IMR-90 (cell line): ENCODE measurements around the gene ADPRS. TPM values are rescaled to one million over a fixed set of nuclear protein-coding genes. Genes with fewer than 3 reads are reported as not detected.

Experiments
- ATAC-seq: fragments of 200-7000 bp; cut with Tn5 transposase; 2 replicates; pipeline ENCODE4 v1.9.1; 2020; ENCODE audit warnings: low read depth, mild to moderate bottlenecking, moderate library complexity
- BruUV-seq: library from RNA; stranded (reverse); fragments of 400-500 nt; replicated peaks from 2 replicates; lab custom pipeline; 2021; lab: Mats Ljungman, UMichigan
- CTCF ChIA-PET: fragments of 300-600 bp; formaldehyde crosslinking; extraction: SDS; loops from one replicate; lab custom pipeline; 2021; ENCODE audit warnings: antibody characterized with exemption; lab: Yijun Ruan, JAX
- POLR2A ChIA-PET: fragments of 300-600 bp; sonication (Branson Sonifier 250); formaldehyde crosslinking; loops from one replicate; lab custom pipeline; 2022; ENCODE audit warnings: antibody characterized with exemption; ENCODE audit not compliant: unreplicated experiment; lab: Charles Lee
- DNase-seq: peaks from one replicate; pipeline ENCODE4 v3.0.0; 2013
- H2AFZ ChIP-seq: replicated peaks from 2 replicates; pipeline ENCODE3; 2013; ENCODE audit warnings: low read length, mild to moderate bottlenecking; ENCODE audit not compliant: poor library complexity
- H2AK5ac ChIP-seq: 2 replicates; pipeline ENCODE4 v1.6.1; 2013; ENCODE audit warnings: low read depth, low read length, inconsistent platforms
- H2AK9ac ChIP-seq: replicated peaks from 2 replicates; pipeline ENCODE3; 2013; ENCODE audit warnings: mild to moderate bottlenecking, low read depth, low read length, moderate library complexity; ENCODE audit not compliant: poor library complexity
- H2BK120ac ChIP-seq: 2 replicates; pipeline ENCODE4 v1.6.1; 2013; ENCODE audit warnings: low read depth, low read length, inconsistent platforms
- H2BK15ac ChIP-seq: 3 replicates; pipeline ENCODE4 v1.6.1; 2013; ENCODE audit warnings: low read depth, low read length, inconsistent platforms
- H2BK20ac ChIP-seq: 2 replicates; pipeline ENCODE4 v1.6.1; 2013; ENCODE audit warnings: low read depth, mild to moderate bottlenecking, inconsistent platforms, low read length, moderate library complexity
- H2BK5ac ChIP-seq: 2 replicates; pipeline ENCODE4 v1.6.1; 2013; ENCODE audit warnings: mild to moderate bottlenecking, low read depth, low read length, inconsistent platforms; ENCODE audit not compliant: poor library complexity, severe bottlenecking
- H3K14ac ChIP-seq: replicated peaks from 2 replicates; pipeline ENCODE4 v1.6.1; 2013; ENCODE audit warnings: low read depth, low read length, inconsistent platforms
- H3K18ac ChIP-seq: 2 replicates; pipeline ENCODE4 v1.6.1; 2013; ENCODE audit warnings: low read depth, low read length, control low read depth
- H3K23ac ChIP-seq: 2 replicates; pipeline ENCODE4 v1.6.1; 2013; ENCODE audit warnings: low read depth, low read length, inconsistent platforms
- H3K27ac ChIP-seq: 2 replicates; pipeline ENCODE4 v1.5.1; 2013; ENCODE audit warnings: mild to moderate bottlenecking, control low read depth, low read length; ENCODE audit not compliant: insufficient read depth
- H3K27me3 ChIP-seq: 2 replicates; pipeline ENCODE4 v1.6.1; 2013; ENCODE audit warnings: low read length; ENCODE audit not compliant: control insufficient read depth, insufficient read depth
- H3K36me3 ChIP-seq: 2 replicates; pipeline ENCODE4 v1.6.1; 2013; ENCODE audit warnings: low read length, mixed read lengths; ENCODE audit not compliant: control insufficient read depth, insufficient read depth
- H3K4ac ChIP-seq: 2 replicates; pipeline ENCODE4 v1.6.1; 2013; ENCODE audit warnings: low read depth, low read length, inconsistent platforms
- H3K4me1 ChIP-seq: 2 replicates; pipeline ENCODE4 v1.6.1; 2013; ENCODE audit warnings: low read length, mixed read lengths; ENCODE audit not compliant: control insufficient read depth, insufficient read depth
- H3K4me2 ChIP-seq: 2 replicates; pipeline ENCODE4 v1.6.1; 2013; ENCODE audit warnings: low read depth, mild to moderate bottlenecking, control low read depth, low read length, moderate library complexity
- H3K4me3 ChIP-seq: 2 replicates; pipeline ENCODE4 v1.5.1; 2013; ENCODE audit warnings: low read depth, mild to moderate bottlenecking, control low read depth, low read length, moderate library complexity; ENCODE audit not compliant: insufficient read depth
- H3K56ac ChIP-seq: 2 replicates; pipeline ENCODE4 v1.6.1; 2013; ENCODE audit warnings: low read length, inconsistent platforms; ENCODE audit not compliant: insufficient read depth; ENCODE audit errors: extremely low read depth
- H3K79me1 ChIP-seq, 2 experiments: 2 replicates each; pipeline ENCODE4 v1.6.1; 2013; ENCODE audit warnings: low read length in 2 of 2, inconsistent platforms in 1 of 2, low read depth in 1 of 2
- H3K9ac ChIP-seq: 2 replicates; pipeline ENCODE4 v1.6.1; 2013; ENCODE audit warnings: low read depth, low read length, control low read depth
- H3K9me1 ChIP-seq: 2 replicates; pipeline ENCODE4 v1.6.1; 2013; ENCODE audit warnings: low read length, inconsistent platforms; ENCODE audit not compliant: insufficient read depth
- H3K9me3 ChIP-seq: 2 replicates; pipeline ENCODE4 v1.6.1; 2013; ENCODE audit warnings: low read length; ENCODE audit not compliant: control insufficient read depth, insufficient read depth
- H4K20me1 ChIP-seq: 2 replicates; pipeline ENCODE4 v1.6.1; 2013; ENCODE audit warnings: low read length, inconsistent platforms; ENCODE audit not compliant: insufficient read depth
- H4K5ac ChIP-seq: 2 replicates; pipeline ENCODE4 v1.6.1; 2013; ENCODE audit warnings: mild to moderate bottlenecking, low read depth, low read length, control low read depth
- H4K8ac ChIP-seq, 2 experiments: 2 replicates each; pipeline ENCODE4 v1.6.1; 2013; ENCODE audit warnings: low read depth in 2 of 2, low read length in 2 of 2, control low read depth in 1 of 2, inconsistent platforms in 1 of 2
- H4K91ac ChIP-seq: 2 replicates; pipeline ENCODE4 v1.6.1; 2013; ENCODE audit warnings: low read depth, low read length, inconsistent platforms; ENCODE audit not compliant: insufficient read depth
- CEBPB ChIP-seq: IDR thresholded peaks from 2 replicates; pipeline ENCODE4 v1.6.1; 2012; ENCODE audit warnings: low read depth, low read length, improper control_type of control experiment
- FOS ChIP-seq: fragments of 150-350 bp; IDR thresholded peaks from 2 replicates; pipeline ENCODE4 v1.6.1; 2016; ENCODE audit warnings: low read depth, low read length
- MAFK ChIP-seq: IDR thresholded peaks from 2 replicates; pipeline ENCODE4 v1.6.1; 2012; ENCODE audit warnings: low read depth, low read length, improper control_type of control experiment
- MAZ ChIP-seq: IDR thresholded peaks from 2 replicates; pipeline ENCODE4 v1.6.1; 2012; ENCODE audit warnings: low read depth, mild to moderate bottlenecking, low read length, improper control_type of control experiment, moderate library complexity, borderline replicate concordance
- NFE2L2 ChIP-seq: fragments of 150-350 bp; IDR thresholded peaks from 2 replicates; pipeline ENCODE4 v1.6.1; 2016; ENCODE audit warnings: low read depth, mild to moderate bottlenecking, low read length
- WGBS, 2 experiments: methylation state at CpG; one replicate each; pipeline versions ENCODE4 v1.1.5 to v1.1.7; 2013; ENCODE audit warnings: missing lambda C conversion rate in 2 of 2; ENCODE audit not compliant: insufficient read length in 1 of 2; ENCODE audit errors: extremely low coverage in 2 of 2; 5-methylcytosine and 5-hydroxymethylcytosine counted together
- dilution Hi-C: fragments of 300-500 bp; cut with HindIII; formaldehyde crosslinking; loops from one replicate; pipeline ENCODE4 v1.14.3; 2018; ENCODE audit warnings: low sequenced_read_pairs; ENCODE audit not compliant: unreplicated experiment
- in situ Hi-C: fragments of 300-500 bp; cut with MboI; formaldehyde crosslinking; loops from 3 replicates; pipeline ENCODE4 v1.14.3; 2019; ENCODE audit warnings: low sequenced_read_pairs, inconsistent platforms, mixed read lengths
- intact Hi-C: fragments of 100-400 bp; cut with micrococcal nuclease; formaldehyde crosslinking; loops from 2 replicates; pipeline ENCODE4 v1.10.0; 2022
- polyA plus RNA-seq, 3 experiments: library from polyadenylated mRNA; depleted of rRNA; stranded (reverse); fragments of >200 nt; gene quantifications; 2 replicates each; pipeline ENCODE4 v1.2.3, GENCODE V29; 2012; ENCODE audit warnings: low replicate concordance in 1 of 3
- total RNA-seq: library from RNA; depleted of rRNA; stranded (reverse); fragments of >200 nt; gene quantifications from 2 replicates; pipeline ENCODE4 v1.2.3, GENCODE V29; 2012
- TF ChIP-seq, protein P1 (sequence below): conservative IDR thresholded peaks from 2 replicates; pipeline ENCODE4 v1.5.1; 2012; ENCODE audit warnings: mild to moderate bottlenecking, low read depth, low read length, improper control_type of control experiment

The ADPRS gene
- total and polyA plus RNA-seq, 2 of the 4 experiments (the other 2 are of a cell fraction) = 31.0 to 37.2 TPM

DNA sequence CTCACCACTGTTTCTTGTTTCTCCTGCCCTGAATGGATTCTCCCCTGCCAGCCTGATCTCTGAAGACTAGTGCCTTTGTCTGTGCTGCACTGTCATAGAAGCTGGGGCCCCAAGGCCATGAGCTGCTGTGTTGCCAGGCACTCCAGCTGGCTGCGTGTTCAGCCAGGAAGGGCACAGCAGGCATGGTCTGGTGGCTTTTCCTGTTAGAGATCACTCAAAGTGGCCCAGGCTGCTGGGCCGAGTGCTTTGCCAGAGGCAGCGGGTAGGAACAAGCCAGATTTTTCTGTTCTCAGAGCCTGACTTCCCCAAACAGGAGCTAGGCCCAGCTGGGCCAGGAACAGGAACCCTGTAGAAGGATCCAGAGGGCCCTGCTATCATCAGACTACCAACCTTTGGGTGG, 5.2 kb downstream of the ADPRS start:
- H2BK5ac ChIP-seq = no peak overlapping the region
- no peak overlapping the region for H4K5ac ChIP-seq
- TF ChIP-seq, protein P1, sequence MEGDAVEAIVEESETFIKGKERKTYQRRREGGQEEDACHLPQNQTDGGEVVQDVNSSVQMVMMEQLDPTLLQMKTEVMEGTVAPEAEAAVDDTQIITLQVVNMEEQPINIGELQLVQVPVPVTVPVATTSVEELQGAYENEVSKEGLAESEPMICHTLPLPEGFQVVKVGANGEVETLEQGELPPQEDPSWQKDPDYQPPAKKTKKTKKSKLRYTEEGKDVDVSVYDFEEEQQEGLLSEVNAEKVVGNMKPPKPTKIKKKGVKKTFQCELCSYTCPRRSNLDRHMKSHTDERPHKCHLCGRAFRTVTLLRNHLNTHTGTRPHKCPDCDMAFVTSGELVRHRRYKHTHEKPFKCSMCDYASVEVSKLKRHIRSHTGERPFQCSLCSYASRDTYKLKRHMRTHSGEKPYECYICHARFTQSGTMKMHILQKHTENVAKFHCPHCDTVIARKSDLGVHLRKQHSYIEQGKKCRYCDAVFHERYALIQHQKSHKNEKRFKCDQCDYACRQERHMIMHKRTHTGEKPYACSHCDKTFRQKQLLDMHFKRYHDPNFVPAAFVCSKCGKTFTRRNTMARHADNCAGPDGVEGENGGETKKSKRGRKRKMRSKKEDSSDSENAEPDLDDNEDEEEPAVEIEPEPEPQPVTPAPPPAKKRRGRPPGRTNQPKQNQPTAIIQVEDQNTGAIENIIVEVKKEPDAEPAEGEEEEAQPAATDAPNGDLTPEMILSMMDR = no peak
- no peak for TF ChIP-seq CEBPB
- no peak for TF ChIP-seq MAFK
- no peak for TF ChIP-seq FOS
- no peak for TF ChIP-seq NFE2L2
- TF ChIP-seq MAZ = no peak
- no peak overlapping the region for H3K4ac ChIP-seq
- no peak for DNase-seq
- peaks cover 7% of the 10 kb centered on the region; the same call in 1 of the 2 replicates for H4K20me1 ChIP-seq
- H2BK20ac ChIP-seq = no peak overlapping the region
- H2AK5ac ChIP-seq = no peak overlapping the region
- H3K23ac ChIP-seq = no peak overlapping the region
- intact Hi-C loops (no loop called here), dilution Hi-C loops (no loop called here), in situ Hi-C loops (no loop called here)
- H2BK120ac ChIP-seq = no peak overlapping the region
- BruUV-seq = no TSS peak
- H2BK15ac ChIP-seq = no peak overlapping the region
- H3K79me1 ChIP-seq = peaks cover 38 to 45% of the 10 kb centered on the region in 2 experiments
- no peak overlapping the region for H3K56ac ChIP-seq
- H3K14ac ChIP-seq = no peak overlapping the region
- no peak overlapping the region for H3K9ac ChIP-seq
- peaks cover 2% of the 10 kb centered on the region; the same call in 1 of the 2 replicates for H3K4me1 ChIP-seq
- no peaks in the 10 kb centered on the region for H3K9me3 ChIP-seq
- H2AFZ ChIP-seq = no peak overlapping the region
- H3K36me3 ChIP-seq = peaks cover 35% of the 10 kb centered on the region
- no peaks in the 10 kb centered on the region for H3K9me1 ChIP-seq
- H3K18ac ChIP-seq = no peak overlapping the region
- H3K4me3 ChIP-seq = no peak overlapping the region
- ChIA-PET POLR2A (no interaction called here), CTCF (interaction anchor here (1.1 kb wide), 1 partner anchor 56 kb away, joined by 3 read pairs; the partner anchor contains the start of gene TRAPPC3)
- no peak overlapping the region for H2AK9ac ChIP-seq
- no peak overlapping the region for H4K91ac ChIP-seq
- no CpG with 5 or more reads among the region's 3 CpGs for WGBS, 2 experiments
- no peak overlapping the region for H3K27ac ChIP-seq
- H3K4me2 ChIP-seq = no peak overlapping the region
- no peaks in the 10 kb centered on the region for H3K27me3 ChIP-seq
- H4K8ac ChIP-seq = no peak overlapping the region
- no peak for ATAC-seq
